Astrocyte of the cerebellum (primary cell): ENCODE measurements around the gene HLA-DOB.
A peak's percentile ranks its signal among the peaks of the same experiment; 100 is the strongest.

Experiments
- DNase-seq: peaks from one replicate; pipeline ENCODE4 v3.0.0-alpha.2; 2011; ENCODE audit warnings: low read depth
- H3K4me3 ChIP-seq: 2 replicates; pipeline ENCODE4 v1.5.1; 2011; ENCODE audit warnings: mild to moderate bottlenecking, low read depth, low read length, moderate library complexity
- CTCF ChIP-seq: IDR thresholded peaks from 2 replicates; pipeline ENCODE4 v1.5.1; 2012; ENCODE audit warnings: low read length, low read depth, moderate library complexity, mild to moderate bottlenecking; ENCODE audit errors: missing control alignments
- in situ Hi-C: cut with HindIII; loops from 2 replicates; pipeline ENCODE4 v1.10.0; 2017; ENCODE audit warnings: low sequenced_read_pairs

HLA-DOB gene

GRCh38 chr6:32843979-32844838 lies 27.4 kb upstream of the HLA-DOB start, which contains the start of gene PSMB8:
Gene PSMB8, minus strand, starts transcription at chr6:32844047. Its CDS starts 51 bp downstream, at chr6:32843996.
- peak; percentile 35 for TF ChIP-seq CTCF
- DNase-seq, result peak; percentile 81
- H3K4me3 ChIP-seq, result peak within 1 kb of the TSS; percentile 81
- in situ Hi-C loops, result loop anchor here (10.0 kb wide), 1 partner anchor 131 kb away; no protein-coding TSS in a partner anchor

GRCh38 chr6:32843331-32843978 lies 26.7 kb upstream of the HLA-DOB start:
- H3K4me3 ChIP-seq, result peak overlapping the region; percentile 81
- DNase-seq, result no peak
- in situ Hi-C loops, result loop anchor here (10.0 kb wide), 1 partner anchor 131 kb away; no protein-coding TSS in a partner anchor
- TF ChIP-seq CTCF, result no peak

- TF ChIP-seq CTCF, result no peak
- DNase-seq, result no peak
- H3K4me3 ChIP-seq, result peak overlapping the region; percentile 81
- in situ Hi-C loops, result loop anchor here (10.0 kb wide), 1 partner anchor 132 kb away; no protein-coding TSS in a partner anchor
Measured at GRCh38 chr6:32842690-32843089, 25.9 kb upstream of the HLA-DOB start.

GRCh38 chr6:32842021-32842650 lies 25.3 kb upstream of the HLA-DOB start:
- no peak for TF ChIP-seq CTCF
- no peak overlapping the region for H3K4me3 ChIP-seq
- in situ Hi-C loops, result loop anchor here (10.0 kb wide), 1 partner anchor 133 kb away; no protein-coding TSS in a partner anchor
- DNase-seq, result no peak

- no peak for DNase-seq
- in situ Hi-C loops, result loop anchor here (10.0 kb wide), 1 partner anchor 134 kb away; no protein-coding TSS in a partner anchor
- TF ChIP-seq CTCF, result no peak
- H3K4me3 ChIP-seq, result no peak overlapping the region
Measured at GRCh38 chr6:32840604-32841246, 23.9 kb upstream of the HLA-DOB start.

- H3K4me3 ChIP-seq, result no peak overlapping the region
- no peak for TF ChIP-seq CTCF
- in situ Hi-C loops, result no loop called here
- DNase-seq, result no peak
Measured at GRCh38 chr6:32839356-32839755, 22.6 kb upstream of the HLA-DOB start.
